HG03045 (cell line): ENCODE data around the gene GLA.

ENCODE experiments used
- ATAC-seq: cut with Tn5 transposase; IDR thresholded peaks from one replicate; pipeline ENCODE4 v1.9.1; 2021; ENCODE audit warnings: mild to moderate bottlenecking, moderate library complexity; ENCODE audit not compliant: unreplicated experiment

The GLA gene

DNA sequence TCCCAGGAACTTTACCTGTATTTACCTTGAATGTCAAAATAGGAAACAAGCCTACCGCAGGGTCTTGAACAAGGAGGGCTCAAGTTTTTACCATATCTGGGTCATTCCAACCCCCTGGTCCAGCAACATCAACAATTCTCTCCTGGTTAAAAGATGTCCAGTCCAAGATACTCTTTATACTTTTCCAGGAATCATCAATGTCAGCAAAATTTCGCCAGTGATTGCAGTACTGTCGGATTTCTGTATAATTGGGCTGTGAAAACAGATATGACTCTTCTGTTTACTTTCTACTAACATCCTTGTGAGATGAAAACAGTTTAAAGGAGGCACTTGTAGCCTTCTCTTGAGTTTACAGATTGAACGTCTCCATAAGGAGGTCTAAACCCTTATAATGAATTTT is 9.0 kb downstream of the GLA start:
- no peak for ATAC-seq

DNA sequence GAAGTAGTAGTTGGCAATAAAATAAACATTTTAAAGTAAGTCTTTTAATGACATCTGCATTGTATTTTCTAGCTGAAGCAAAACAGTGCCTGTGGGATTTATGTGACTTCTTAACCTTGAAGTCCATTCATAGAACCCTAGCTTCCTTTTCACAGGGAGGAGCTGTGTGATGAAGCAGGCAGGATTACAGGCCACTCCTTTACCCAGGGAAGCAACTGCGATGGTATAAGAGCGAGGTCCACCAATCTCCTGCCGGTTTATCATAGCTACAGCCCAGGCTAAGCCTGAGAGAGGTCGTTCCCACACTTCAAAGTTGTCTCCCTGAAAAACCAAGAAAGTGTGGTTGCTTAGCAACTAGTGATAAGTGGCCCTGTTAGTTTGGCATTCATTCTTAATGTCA is 9.9 kb downstream of the GLA start:
- no peak for ATAC-seq

DNA sequence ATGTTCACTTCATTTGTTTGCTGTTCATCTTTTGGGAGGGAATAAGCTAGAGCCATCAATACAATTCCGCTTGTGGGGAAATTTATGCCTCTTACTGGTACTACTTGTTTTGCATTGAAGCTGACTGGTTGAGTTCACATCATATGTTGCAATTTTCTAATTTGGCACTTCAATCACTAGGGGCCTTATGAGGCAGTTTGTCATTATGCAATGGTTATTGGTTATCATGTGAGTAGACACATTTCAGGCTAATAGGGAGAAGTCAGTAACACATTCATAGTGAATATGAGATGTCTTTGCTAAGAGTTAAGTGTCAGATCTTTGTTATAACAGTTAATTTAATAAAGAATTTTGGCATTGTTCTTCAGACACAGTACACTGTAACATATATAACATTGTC is 11.9 kb downstream of the GLA start:
- ATAC-seq: no peak

GRCh38 chrX:101394372-101394771 is 13.4 kb downstream of the GLA start:
- no peak for ATAC-seq

- ATAC-seq: no peak
Measured at GRCh38 chrX:101393530-101394305, 14.0 kb downstream of the GLA start.

- ATAC-seq: no peak
Measured at GRCh38 chrX:101391831-101392230, 15.9 kb downstream of the GLA start.

DNA sequence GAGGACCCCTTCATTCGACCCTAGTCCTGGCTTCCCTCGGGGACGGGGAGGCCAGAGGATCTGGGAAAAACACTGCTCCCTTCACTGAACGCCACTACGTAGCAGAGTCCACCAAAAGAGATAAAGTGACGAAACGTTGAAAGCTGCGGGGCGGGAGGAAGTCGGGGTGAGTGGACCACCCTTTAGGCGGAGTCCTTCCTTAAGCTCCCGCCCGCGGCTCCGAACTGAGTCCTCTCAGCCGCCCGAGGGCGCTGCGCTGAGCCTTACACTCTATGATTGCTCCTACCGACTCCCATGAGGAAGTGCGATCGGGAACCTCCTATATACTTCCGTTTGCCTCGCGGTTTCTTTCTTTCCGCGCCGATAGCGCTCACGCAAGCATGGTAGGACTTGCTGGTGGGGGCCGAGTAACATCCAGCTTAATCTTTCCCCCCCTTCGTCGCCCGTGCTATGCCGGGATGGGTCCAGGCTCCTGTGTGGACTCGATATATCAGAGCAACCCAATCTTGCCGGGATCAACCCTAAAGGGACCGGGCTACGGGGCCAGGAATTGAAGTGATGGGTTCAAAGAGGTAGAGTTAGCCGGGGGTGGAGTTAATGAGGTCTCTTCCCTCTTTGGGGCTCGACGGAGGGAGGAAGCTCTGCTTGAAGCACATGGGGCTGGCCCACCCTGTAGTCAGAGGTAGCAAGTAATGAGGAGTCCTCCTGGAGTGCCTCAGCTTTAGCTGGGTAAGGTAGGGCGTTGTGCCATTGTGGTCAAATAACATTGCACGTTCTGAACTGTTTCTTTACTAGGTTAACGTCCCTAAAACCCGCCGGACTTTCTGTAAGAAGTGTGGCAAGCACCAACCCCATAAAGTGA is 16.8 kb downstream of the GLA start, which contains the start of gene RPL36A:
Gene RPL36A, plus strand, starts transcription at position 348 of the 862 bp plus-strand sequence. Its CDS starts 33 bp downstream, at position 381.
- peak; percentile 85 for ATAC-seq

DNA sequence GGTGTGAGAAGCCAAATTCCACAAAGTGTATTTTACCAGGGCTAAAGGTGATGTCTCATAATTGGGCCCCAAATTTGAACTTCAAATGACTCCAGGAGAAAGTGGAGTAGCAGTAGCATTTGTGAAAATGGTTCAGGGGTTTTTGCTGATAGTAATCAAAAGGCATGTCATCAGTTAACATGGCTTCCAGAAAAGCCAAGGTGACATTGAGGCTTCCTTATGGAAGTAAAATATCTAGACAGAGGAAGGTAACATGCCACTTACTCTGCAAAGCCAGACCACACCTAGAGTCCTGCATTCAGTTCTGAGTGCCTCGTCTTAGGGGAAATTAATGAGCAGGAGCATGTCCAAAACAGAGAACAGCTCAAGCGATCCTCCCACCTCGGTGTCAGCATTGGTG is 19.1 kb downstream of the GLA start:
- ATAC-seq: no peak

DNA sequence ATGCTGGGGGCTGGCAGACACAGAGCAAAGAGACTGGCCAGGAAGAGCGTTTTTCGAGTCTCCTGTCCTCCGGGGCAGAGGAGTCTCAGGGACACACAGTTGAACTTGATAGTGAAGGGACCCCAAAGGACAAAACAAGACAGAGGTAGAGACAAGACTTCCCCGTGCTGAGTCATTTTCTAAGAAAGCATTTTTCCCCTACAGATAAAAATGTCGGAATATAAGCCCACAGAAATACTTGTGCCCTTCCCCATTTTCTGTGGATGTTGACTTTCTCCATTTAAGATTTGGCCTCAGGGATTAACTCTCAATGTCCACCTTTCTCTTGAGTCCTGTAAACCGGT is 21.2 kb downstream of the GLA start:
- no peak for ATAC-seq

- ATAC-seq: peak; percentile 73
Measured at GRCh38 chrX:101385795-101386541, 21.8 kb downstream of the GLA start, which contains the start of gene BTK. Gene BTK (minus strand): TSS chrX:101386191. CDS start chrX:101375284, 10,907 bp downstream.

GRCh38 chrX:101385026-101385684 is 22.6 kb downstream of the GLA start:
- no peak for ATAC-seq

DNA sequence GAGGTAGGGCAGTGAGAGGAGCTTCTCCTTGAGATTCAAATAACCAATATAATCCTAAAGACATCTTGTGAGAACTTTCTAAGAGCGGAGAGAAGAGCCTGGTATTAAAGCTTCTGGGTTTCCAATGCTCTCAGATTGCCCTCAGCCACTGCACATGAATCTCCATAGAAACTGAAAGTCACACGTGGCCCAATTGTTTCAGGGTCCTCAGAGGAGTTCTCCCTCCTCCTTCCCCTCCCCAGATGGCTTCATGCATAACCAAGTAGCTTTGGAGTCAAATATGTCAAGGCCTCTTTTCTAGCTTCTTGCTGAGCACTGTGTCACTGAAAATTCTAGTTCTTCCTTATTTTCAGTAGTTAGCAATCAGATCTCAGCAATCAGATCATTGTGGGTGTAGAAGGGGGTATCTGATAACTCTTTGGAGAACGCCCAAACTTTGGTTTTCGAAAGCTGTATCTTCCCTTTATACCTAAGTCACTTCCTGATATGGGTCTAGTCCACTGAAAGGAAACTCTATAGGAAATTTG is 24.0 kb downstream of the GLA start:
- ATAC-seq: peak; percentile 69

GRCh38 chrX:101377547-101377946 is 30.2 kb downstream of the GLA start:
- ATAC-seq: no peak

- no peak for ATAC-seq
Measured at GRCh38 chrX:101370888-101371504, 36.7 kb downstream of the GLA start.

DNA sequence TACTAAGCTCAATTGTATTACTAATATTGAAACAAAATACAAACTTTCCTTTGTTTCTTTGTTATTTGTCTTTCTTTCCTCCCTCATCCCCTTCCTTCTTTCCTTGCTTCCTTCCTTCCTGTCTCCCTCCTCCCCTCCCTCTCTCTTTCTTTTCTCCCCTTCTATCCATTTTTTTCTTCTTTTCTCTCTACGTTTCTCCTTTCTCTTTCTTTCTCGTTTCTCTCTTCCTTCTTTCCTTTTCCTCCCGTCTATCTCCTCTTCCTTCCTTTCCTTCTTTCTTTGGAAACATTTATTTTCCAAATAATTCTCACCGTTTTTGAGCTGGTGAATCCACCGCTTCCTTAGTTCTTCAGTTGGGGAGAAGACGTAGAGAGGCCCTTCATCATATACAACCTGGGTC is 38.0 kb downstream of the GLA start:
- ATAC-seq: no peak

DNA sequence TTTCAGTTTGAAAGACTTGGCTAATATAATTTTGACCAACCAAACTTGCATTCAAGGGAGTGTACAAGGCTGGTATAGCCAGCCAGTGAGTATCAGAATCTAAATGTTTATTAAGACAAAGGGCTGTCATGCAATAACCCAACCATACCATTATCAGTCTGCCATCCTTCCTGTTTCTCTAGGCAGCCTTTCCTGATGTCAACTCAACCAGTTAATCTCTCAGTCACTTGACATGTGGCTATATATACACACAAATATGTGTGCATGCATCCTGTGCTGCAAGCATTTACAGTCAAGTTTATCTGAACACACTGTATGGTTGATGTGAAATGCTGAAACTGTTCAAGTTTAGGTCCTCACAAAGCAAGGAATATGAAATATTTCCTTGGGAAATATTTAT is 38.9 kb downstream of the GLA start:
- no peak for ATAC-seq

DNA sequence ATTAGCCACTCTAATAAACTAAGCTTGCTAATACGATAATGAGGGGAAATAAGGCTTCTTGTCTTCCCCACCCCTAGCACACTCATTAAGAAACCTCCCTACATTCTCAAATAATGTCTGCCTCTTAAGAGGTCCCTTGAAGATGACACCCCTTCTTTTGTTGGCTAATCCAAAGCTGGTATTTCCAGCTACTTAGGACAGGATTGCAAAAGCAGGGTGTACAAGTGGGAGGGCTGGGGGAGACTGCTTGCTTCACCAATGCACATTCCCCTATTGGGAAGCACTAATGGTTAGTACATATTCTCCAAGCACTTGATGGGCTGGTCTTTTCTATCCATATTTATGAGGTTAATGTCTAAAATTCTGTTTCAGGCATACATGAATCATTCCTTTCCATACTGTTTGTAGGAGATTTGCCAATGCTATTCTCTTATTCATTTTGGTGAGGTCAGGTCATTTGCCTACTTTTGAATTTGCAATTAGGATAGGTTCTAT is 42.4 kb downstream of the GLA start:
- no peak for ATAC-seq

DNA sequence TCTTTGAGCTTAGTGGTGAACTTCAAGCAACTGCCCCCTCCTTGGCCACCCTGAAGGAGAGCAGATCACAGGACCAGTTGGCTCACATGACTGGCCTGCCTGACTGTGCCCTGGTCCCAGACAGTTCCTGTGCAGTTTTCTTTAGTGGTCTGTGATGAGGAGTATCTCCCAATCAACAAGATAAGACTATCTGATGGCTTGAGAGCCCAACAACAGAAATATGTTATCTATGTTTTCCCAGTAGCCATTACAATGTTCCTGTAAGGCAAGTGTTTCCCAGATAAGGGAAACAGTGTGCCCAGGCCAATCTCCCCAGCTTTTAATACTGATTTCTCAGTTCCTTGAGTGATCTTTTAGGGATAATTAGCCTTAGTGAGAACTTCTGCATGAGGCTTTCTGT is 45.0 kb downstream of the GLA start:
- ATAC-seq: no peak

DNA sequence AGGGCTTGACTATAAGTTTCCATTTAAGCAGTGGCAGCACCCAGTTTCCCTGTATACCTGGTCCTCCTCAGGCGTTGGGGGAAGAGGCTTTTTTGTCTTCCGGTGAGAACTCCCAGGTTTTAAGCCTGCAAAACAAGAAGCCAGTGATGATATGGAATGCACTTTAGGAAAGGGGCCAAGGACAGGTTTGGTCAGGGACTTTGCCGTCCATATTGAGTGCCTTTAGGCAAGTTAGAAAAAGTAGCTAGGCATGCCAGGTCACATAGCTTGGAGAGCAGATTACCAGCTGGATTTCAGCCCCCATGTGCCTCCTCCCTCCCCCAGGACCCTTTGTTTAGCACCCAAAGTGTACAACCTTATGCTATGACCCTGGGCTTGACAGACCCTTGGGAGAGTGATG is 45.6 kb downstream of the GLA start:
- ATAC-seq: no peak

GRCh38 chrX:101360390-101360789 is 47.3 kb downstream of the GLA start:
- ATAC-seq: no peak
